Activated T-cell treated with anti-CD3 and anti-CD28 coated beads, Interleukin-2, amount 50 U/mL, for 4 hours (primary cell): Measurements from ENCODE around the gene IDH3G. TPM values are rescaled to one million over a fixed set of nuclear protein-coding genes. Genes with fewer than 3 reads are reported as not detected.

Experiments
- ATAC-seq, 2 donors: fragments of 200-7000 bp; cut with Tn5 transposase; one replicate each; pipeline ENCODE4 v1.10.0; 2021
- DNase-seq: peaks from one replicate; pipeline ENCODE4 v3.0.0-alpha.2; 2020
- H3K27me3 Mint-ChIP-seq: one replicate; pipeline ENCODE4 v1.8.0; 2021; ENCODE audit warnings: low read depth, mixed read lengths
- H3K36me3 Mint-ChIP-seq: one replicate; pipeline ENCODE4 v1.8.0; 2022; ENCODE audit warnings: mixed read lengths; ENCODE audit not compliant: insufficient read depth
- H3K4me1 Mint-ChIP-seq: one replicate; pipeline ENCODE4 v1.8.0; 2021; ENCODE audit warnings: low read depth, mixed read lengths
- H3K4me3 Mint-ChIP-seq: one replicate; pipeline ENCODE4 v1.8.0; 2021; ENCODE audit warnings: mild to moderate bottlenecking, moderate library complexity, mixed read lengths
- H3K9me3 Mint-ChIP-seq: one replicate; pipeline ENCODE4 v1.8.0; 2021; ENCODE audit warnings: mixed read lengths
- total RNA-seq, 3 donors: library from RNA; stranded (reverse); gene quantifications; one replicate each; pipeline ENCODE4 v1.2.1, GENCODE V29; 2021

Gene IDH3G
- total RNA-seq, 3 donors from 2014 or later: 60.8 to 64.2 (median 62.7) TPM

- Mint-ChIP-seq H3K4me1 (no peaks in the 10 kb centered on the region), H3K36me3 (no peaks in the 10 kb centered on the region), H3K4me3 (no peak overlapping the region)
Observed at GRCh38 chrX:153804100-153804595, 10.0 kb upstream of the IDH3G start.

GRCh38 chrX:153803211-153804099 lies 9.3 kb upstream of the IDH3G start:
- H3K9me3 Mint-ChIP-seq: no peaks in the 10 kb centered on the region
- no peak for DNase-seq
- H3K36me3 Mint-ChIP-seq: no peaks in the 10 kb centered on the region
- no peak overlapping the region for H3K4me3 Mint-ChIP-seq
- ATAC-seq: no peak
- no peaks in the 10 kb centered on the region for H3K4me1 Mint-ChIP-seq
- H3K27me3 Mint-ChIP-seq: no peaks in the 10 kb centered on the region

More at GRCh38 chrX:153804100-153804595, 10.0 kb upstream of the IDH3G start:
- H3K27me3 Mint-ChIP-seq: no peaks in the 10 kb centered on the region
- ATAC-seq (no peak), DNase-seq (no peak)
- no peaks in the 10 kb centered on the region for H3K9me3 Mint-ChIP-seq

DNA sequence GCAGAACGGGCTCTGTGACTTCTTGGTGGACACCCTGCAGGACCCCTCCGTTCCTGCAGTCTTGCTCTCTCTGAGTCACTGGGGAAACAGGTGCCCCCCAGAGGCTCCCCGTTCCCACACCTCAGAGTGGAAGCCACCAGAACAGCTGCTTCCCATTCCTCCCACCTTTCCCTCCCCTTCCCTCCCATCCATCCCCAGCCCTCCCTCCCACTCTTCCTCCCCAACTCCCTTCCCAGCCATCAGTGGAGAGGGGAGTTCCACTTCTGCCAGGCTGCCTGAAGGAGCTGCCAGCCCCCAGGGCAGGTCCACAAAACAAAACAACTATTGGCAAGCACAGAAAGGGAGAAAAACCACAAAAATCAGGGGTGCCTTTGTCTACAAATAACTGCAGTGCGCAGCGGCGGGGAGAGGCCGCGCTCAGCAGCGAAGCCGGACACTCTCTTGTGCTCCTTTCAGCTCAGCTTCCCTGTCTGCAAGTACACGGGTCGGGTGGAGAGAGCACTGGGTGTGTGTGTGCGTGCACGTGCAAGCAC lies 8.4 kb upstream of the IDH3G start:
- DNase-seq: no peak
- no peaks in the 10 kb centered on the region for H3K36me3 Mint-ChIP-seq

DNA sequence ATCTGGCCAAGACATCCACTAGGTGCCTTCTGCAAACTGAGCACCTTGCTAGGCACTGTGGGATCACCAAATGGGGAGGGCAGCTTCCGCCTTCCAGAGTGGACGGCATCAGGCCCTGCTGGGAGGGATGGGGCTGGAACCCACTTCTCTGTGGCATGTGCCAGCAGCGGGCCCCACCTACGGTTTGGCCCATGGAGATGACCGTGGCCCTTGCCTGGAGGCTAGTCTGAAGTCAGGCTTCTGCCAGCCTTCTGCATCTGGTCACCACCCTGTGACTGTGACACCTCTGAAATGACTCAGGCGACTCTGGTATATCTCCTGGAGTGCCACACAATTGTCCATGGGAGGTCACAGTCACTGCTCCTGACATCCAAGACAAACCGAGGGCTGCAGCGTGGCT lies 7.5 kb upstream of the IDH3G start:
- H3K4me3 Mint-ChIP-seq: no peak overlapping the region
- H3K4me1 Mint-ChIP-seq: no peaks in the 10 kb centered on the region

More for the DNA sequence above, 8.4 kb upstream of the IDH3G start:
- Mint-ChIP-seq H3K4me3 (no peak overlapping the region), H3K4me1 (no peaks in the 10 kb centered on the region), H3K27me3 (no peaks in the 10 kb centered on the region), H3K9me3 (no peaks in the 10 kb centered on the region)
- ATAC-seq: peak in 1 of 2 donors; percentile 3

GRCh38 chrX:153800746-153801145 lies 6.6 kb upstream of the IDH3G start:
- Mint-ChIP-seq H3K27me3 (no peaks in the 10 kb centered on the region), H3K4me1 (peaks cover 7% of the 10 kb centered on the region), H3K4me3 (no peak overlapping the region), H3K9me3 (no peaks in the 10 kb centered on the region), H3K36me3 (peaks cover 4% of the 10 kb centered on the region)
- ATAC-seq: no peak
- DNase-seq: no peak

More for the DNA sequence above, 7.5 kb upstream of the IDH3G start:
- ATAC-seq: no peak
- H3K36me3 Mint-ChIP-seq: no peaks in the 10 kb centered on the region
- DNase-seq: no peak
- no peaks in the 10 kb centered on the region for H3K9me3 Mint-ChIP-seq
- no peaks in the 10 kb centered on the region for H3K27me3 Mint-ChIP-seq

DNA sequence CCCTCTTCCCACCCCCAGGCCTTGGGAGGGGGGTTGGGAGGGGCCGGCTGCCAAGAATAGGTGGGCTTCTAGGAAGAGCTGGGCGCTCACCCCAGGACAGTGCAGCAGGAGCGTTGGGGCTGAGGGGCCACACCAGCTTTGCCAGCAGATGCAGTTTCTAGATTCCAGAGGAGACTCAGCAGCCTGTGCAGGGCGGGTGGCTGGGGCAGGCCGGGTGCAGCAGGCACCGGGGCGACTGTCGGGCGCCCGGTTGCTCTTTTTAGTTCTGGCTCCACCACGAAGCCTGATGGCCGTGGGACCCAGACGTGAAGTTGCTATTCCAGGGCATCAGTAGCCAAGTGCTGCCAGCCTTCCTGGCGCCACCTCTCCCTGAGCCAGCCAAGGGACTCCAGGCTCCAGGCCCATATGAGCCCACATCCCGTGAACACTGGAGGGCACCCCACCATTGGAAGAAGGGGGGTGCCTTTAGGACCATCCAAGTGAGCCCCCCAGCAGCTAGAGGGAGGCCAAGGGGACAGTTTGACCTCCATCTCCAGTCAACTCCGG lies 6.1 kb upstream of the IDH3G start:
- no peak for ATAC-seq
- H3K9me3 Mint-ChIP-seq: no peaks in the 10 kb centered on the region
- H3K4me1 Mint-ChIP-seq: peaks cover 8% of the 10 kb centered on the region
- no peak overlapping the region for H3K4me3 Mint-ChIP-seq
- no peak for DNase-seq
- no peaks in the 10 kb centered on the region for H3K27me3 Mint-ChIP-seq
- H3K36me3 Mint-ChIP-seq: peaks cover 4% of the 10 kb centered on the region

DNA sequence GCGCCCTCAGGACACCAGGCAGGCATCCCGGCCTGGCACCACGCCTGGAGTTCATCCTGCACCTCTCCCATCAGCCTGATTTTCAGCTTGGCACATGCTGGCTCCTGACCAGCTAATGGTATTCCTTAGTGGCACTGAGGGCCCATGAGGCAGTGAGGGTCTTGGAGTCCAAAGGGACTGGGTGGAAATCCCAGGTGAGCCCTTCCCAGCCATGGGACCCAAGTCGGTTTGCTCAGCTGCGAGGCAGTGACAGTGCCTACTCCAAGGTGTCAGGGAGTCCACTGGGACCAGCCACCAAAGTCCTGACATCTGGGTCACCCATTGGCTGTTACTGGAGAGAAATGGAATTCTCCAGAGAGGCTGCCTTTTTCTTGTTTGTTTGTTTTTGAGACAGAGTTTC lies 5.2 kb upstream of the IDH3G start:
- no peaks in the 10 kb centered on the region for H3K27me3 Mint-ChIP-seq
- peaks cover 8% of the 10 kb centered on the region for H3K4me1 Mint-ChIP-seq
- DNase-seq: no peak
- H3K36me3 Mint-ChIP-seq: peaks cover 4% of the 10 kb centered on the region
- H3K9me3 Mint-ChIP-seq: no peaks in the 10 kb centered on the region
- no peak overlapping the region for H3K4me3 Mint-ChIP-seq
- ATAC-seq: no peak

- no peak overlapping the region for H3K4me3 Mint-ChIP-seq
Observed at GRCh38 chrX:153797415-153798015, 3.3 kb upstream of the IDH3G start.

GRCh38 chrX:153794897-153795816 lies 982 bp upstream of the IDH3G start:
- Mint-ChIP-seq H3K27me3 (no peaks in the 10 kb centered on the region), H3K9me3 (no peaks in the 10 kb centered on the region), H3K4me3 (peak overlapping the region; percentile 96), H3K36me3 (peaks cover 5% of the 10 kb centered on the region), H3K4me1 (peaks cover 20% of the 10 kb centered on the region)
- peak; percentile 9 to 13 for ATAC-seq
- DNase-seq: peak; percentile 13

More at GRCh38 chrX:153797415-153798015, 3.3 kb upstream of the IDH3G start:
- Mint-ChIP-seq H3K27me3 (no peaks in the 10 kb centered on the region), H3K4me1 (peaks cover 16% of the 10 kb centered on the region), H3K9me3 (no peaks in the 10 kb centered on the region), H3K36me3 (peaks cover 4% of the 10 kb centered on the region)
- DNase-seq (no peak), ATAC-seq (no peak)

GRCh38 chrX:153793291-153793690 lies 884 bp downstream of the IDH3G start:
- H3K9me3 Mint-ChIP-seq: no peaks in the 10 kb centered on the region
- H3K36me3 Mint-ChIP-seq: peaks cover 5% of the 10 kb centered on the region
- peak overlapping the region; percentile 96 for H3K4me3 Mint-ChIP-seq
- H3K4me1 Mint-ChIP-seq: peaks cover 20% of the 10 kb centered on the region
- H3K27me3 Mint-ChIP-seq: no peaks in the 10 kb centered on the region
- ATAC-seq (no peak), DNase-seq (no peak)

- H3K27me3 Mint-ChIP-seq: no peaks in the 10 kb centered on the region
- ATAC-seq (no peak), DNase-seq (no peak)
- H3K4me1 Mint-ChIP-seq: peaks cover 20% of the 10 kb centered on the region
- no peaks in the 10 kb centered on the region for H3K9me3 Mint-ChIP-seq
- peaks cover 7% of the 10 kb centered on the region for H3K36me3 Mint-ChIP-seq
- peak overlapping the region; percentile 96 for H3K4me3 Mint-ChIP-seq
Observed at GRCh38 chrX:153792368-153792767, 1.8 kb downstream of the IDH3G start.

- ATAC-seq (no peak), DNase-seq (no peak)
- Mint-ChIP-seq H3K36me3 (peaks cover 6% of the 10 kb centered on the region), H3K4me1 (peaks cover 19% of the 10 kb centered on the region), H3K9me3 (no peaks in the 10 kb centered on the region), H3K4me3 (no peak overlapping the region), H3K27me3 (no peaks in the 10 kb centered on the region)
Observed at GRCh38 chrX:153791104-153791852, 2.9 kb downstream of the IDH3G start.

GRCh38 chrX:153789654-153790053 lies 4.5 kb downstream of the IDH3G start:
- Mint-ChIP-seq H3K9me3 (no peaks in the 10 kb centered on the region), H3K4me1 (peaks cover 13% of the 10 kb centered on the region), H3K4me3 (no peak overlapping the region), H3K27me3 (no peaks in the 10 kb centered on the region), H3K36me3 (peaks cover 3% of the 10 kb centered on the region)
- no peak for DNase-seq
- ATAC-seq: no peak
